ENCODE results near the gene TTC17. TPM values are rescaled to one million over a fixed set of nuclear protein-coding genes. Genes with fewer than 3 reads are reported as not detected.

TTC17 gene
- total and polyA plus RNA-seq, 9 of the 15 experiments (the other 6 are each of a cell fraction or from before 2014, with no cell fraction given) = 19.7 to 99.1 (median 53.3) TPM

DNA sequence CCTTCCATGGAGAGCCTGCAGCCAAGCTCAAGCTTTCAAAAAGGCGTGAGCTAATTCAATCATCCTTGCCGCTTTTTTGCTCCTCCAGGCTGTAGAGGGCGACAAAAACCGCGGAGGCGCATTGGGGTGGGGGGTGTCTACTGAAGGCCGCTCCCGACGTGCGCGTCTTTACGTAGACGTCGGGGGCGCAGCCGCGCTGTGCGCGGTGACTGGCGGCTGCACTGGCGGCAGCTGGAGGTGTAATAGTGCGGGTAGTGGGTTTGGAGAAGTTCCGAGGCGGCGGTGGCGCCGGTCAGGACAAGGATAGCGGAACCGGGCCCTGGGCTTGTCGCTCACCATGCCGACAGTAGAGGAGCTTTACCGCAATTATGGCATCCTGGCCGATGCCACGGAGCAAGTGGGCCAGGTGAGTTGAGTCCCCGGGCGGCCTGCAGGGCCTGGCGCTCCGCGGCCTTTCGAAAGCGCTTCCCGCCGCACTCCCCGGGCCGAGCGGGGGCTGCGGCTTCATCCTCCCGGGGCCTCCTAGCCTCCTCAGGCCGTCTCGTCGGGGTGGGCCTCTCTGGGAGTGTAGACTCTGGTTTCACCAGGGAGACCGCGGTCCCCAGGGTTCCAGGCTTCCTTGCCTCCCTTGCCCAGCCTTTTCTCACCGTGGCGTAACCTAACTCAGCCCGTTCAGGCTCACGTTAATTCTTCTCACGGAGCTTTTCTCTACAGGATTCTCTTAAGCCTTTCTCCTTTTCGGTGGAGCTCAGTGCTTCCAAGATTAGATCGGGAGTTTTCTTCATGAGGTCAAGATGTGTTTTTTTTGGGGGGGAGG is 46.7 kb upstream of the TTC17 start, which contains the start of gene API5 (continued):
- TF ChIP-seq, protein P1, sequence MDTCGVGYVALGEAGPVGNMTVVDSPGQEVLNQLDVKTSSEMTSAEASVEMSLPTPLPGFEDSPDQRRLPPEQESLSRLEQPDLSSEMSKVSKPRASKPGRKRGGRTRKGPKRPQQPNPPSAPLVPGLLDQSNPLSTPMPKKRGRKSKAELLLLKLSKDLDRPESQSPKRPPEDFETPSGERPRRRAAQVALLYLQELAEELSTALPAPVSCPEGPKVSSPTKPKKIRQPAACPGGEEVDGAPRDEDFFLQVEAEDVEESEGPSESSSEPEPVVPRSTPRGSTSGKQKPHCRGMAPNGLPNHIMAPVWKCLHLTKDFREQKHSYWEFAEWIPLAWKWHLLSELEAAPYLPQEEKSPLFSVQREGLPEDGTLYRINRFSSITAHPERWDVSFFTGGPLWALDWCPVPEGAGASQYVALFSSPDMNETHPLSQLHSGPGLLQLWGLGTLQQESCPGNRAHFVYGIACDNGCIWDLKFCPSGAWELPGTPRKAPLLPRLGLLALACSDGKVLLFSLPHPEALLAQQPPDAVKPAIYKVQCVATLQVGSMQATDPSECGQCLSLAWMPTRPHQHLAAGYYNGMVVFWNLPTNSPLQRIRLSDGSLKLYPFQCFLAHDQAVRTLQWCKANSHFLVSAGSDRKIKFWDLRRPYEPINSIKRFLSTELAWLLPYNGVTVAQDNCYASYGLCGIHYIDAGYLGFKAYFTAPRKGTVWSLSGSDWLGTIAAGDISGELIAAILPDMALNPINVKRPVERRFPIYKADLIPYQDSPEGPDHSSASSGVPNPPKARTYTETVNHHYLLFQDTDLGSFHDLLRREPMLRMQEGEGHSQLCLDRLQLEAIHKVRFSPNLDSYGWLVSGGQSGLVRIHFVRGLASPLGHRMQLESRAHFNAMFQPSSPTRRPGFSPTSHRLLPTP (IDR thresholded peaks at IDR 0.05; ENCODE audit: borderline replicate concordance, extremely low read depth, insufficient read length) = no peak
- TF ChIP-seq, protein P2, sequence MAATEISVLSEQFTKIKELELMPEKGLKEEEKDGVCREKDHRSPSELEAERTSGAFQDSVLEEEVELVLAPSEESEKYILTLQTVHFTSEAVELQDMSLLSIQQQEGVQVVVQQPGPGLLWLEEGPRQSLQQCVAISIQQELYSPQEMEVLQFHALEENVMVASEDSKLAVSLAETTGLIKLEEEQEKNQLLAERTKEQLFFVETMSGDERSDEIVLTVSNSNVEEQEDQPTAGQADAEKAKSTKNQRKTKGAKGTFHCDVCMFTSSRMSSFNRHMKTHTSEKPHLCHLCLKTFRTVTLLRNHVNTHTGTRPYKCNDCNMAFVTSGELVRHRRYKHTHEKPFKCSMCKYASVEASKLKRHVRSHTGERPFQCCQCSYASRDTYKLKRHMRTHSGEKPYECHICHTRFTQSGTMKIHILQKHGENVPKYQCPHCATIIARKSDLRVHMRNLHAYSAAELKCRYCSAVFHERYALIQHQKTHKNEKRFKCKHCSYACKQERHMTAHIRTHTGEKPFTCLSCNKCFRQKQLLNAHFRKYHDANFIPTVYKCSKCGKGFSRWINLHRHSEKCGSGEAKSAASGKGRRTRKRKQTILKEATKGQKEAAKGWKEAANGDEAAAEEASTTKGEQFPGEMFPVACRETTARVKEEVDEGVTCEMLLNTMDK (IDR thresholded peaks at IDR 0.05; ENCODE audit: borderline replicate concordance, insufficient read depth, low read depth, low read length, poor library complexity, severe bottlenecking) = peak; percentile 72
- TF ChIP-seq KLF6 (CRISPR knock-in tag; IDR thresholded peaks at IDR 0.05; ENCODE audit: borderline replicate concordance) (no peak), ETV1 (tag; conservative IDR thresholded peaks at IDR 0.05; ENCODE audit: low read depth) (0 out of 2 replicates have a peak, but pooled peaks have one; percentile 15), NBN (IDR thresholded peaks at IDR 0.05; ENCODE audit: low read depth) (peak; percentile 63; the same call in 1 of the 2 replicates), BCL6 (CRISPR knock-in tag; IDR thresholded peaks at IDR 0.05) (no peak), SAFB (IDR thresholded peaks at IDR 0.05; ENCODE audit: borderline replicate concordance, low read depth, low read length) (no peak), TBL1XR1 (IDR thresholded peaks at IDR 0.05; ENCODE audit: low read length in 2 of 2) (peak in 1 of 2 experiments; percentile 71; a peak in 2 of 4 replicates)
- TF ChIP-seq, protein P3, sequence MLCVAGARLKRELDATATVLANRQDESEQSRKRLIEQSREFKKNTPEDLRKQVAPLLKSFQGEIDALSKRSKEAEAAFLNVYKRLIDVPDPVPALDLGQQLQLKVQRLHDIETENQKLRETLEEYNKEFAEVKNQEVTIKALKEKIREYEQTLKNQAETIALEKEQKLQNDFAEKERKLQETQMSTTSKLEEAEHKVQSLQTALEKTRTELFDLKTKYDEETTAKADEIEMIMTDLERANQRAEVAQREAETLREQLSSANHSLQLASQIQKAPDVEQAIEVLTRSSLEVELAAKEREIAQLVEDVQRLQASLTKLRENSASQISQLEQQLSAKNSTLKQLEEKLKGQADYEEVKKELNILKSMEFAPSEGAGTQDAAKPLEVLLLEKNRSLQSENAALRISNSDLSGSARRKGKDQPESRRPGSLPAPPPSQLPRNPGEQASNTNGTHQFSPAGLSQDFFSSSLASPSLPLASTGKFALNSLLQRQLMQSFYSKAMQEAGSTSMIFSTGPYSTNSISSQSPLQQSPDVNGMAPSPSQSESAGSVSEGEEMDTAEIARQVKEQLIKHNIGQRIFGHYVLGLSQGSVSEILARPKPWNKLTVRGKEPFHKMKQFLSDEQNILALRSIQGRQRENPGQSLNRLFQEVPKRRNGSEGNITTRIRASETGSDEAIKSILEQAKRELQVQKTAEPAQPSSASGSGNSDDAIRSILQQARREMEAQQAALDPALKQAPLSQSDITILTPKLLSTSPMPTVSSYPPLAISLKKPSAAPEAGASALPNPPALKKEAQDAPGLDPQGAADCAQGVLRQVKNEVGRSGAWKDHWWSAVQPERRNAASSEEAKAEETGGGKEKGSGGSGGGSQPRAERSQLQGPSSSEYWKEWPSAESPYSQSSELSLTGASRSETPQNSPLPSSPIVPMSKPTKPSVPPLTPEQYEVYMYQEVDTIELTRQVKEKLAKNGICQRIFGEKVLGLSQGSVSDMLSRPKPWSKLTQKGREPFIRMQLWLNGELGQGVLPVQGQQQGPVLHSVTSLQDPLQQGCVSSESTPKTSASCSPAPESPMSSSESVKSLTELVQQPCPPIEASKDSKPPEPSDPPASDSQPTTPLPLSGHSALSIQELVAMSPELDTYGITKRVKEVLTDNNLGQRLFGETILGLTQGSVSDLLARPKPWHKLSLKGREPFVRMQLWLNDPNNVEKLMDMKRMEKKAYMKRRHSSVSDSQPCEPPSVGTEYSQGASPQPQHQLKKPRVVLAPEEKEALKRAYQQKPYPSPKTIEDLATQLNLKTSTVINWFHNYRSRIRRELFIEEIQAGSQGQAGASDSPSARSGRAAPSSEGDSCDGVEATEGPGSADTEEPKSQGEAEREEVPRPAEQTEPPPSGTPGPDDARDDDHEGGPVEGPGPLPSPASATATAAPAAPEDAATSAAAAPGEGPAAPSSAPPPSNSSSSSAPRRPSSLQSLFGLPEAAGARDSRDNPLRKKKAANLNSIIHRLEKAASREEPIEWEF (CRISPR knock-in tag; IDR thresholded peaks at IDR 0.05) = no peak
- TF ChIP-seq, protein P4, sequence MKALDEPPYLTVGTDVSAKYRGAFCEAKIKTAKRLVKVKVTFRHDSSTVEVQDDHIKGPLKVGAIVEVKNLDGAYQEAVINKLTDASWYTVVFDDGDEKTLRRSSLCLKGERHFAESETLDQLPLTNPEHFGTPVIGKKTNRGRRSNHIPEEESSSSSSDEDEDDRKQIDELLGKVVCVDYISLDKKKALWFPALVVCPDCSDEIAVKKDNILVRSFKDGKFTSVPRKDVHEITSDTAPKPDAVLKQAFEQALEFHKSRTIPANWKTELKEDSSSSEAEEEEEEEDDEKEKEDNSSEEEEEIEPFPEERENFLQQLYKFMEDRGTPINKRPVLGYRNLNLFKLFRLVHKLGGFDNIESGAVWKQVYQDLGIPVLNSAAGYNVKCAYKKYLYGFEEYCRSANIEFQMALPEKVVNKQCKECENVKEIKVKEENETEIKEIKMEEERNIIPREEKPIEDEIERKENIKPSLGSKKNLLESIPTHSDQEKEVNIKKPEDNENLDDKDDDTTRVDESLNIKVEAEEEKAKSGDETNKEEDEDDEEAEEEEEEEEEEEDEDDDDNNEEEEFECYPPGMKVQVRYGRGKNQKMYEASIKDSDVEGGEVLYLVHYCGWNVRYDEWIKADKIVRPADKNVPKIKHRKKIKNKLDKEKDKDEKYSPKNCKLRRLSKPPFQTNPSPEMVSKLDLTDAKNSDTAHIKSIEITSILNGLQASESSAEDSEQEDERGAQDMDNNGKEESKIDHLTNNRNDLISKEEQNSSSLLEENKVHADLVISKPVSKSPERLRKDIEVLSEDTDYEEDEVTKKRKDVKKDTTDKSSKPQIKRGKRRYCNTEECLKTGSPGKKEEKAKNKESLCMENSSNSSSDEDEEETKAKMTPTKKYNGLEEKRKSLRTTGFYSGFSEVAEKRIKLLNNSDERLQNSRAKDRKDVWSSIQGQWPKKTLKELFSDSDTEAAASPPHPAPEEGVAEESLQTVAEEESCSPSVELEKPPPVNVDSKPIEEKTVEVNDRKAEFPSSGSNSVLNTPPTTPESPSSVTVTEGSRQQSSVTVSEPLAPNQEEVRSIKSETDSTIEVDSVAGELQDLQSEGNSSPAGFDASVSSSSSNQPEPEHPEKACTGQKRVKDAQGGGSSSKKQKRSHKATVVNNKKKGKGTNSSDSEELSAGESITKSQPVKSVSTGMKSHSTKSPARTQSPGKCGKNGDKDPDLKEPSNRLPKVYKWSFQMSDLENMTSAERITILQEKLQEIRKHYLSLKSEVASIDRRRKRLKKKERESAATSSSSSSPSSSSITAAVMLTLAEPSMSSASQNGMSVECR (CRISPR knock-in tag; IDR thresholded peaks at IDR 0.05) = peak; percentile 71; the same call in 1 of the 2 replicates

All from K562 (cell line).